KOPT-K1 (cell line): ENCODE data around the gene RBL2.
"Not testable (repeated sequence)": the region's sequence is repeated elsewhere in the genome, so short reads cannot be mapped to it uniquely, and the experiment has no call there.

Source experiments
- H3K27ac ChIP-seq: fragments of 200-600 bp; sonication (generic); 2 replicates; pipeline ENCODE4 v1.5.1; 2016; ENCODE audit warnings: antibody characterized with exemption, mild to moderate bottlenecking, low read depth, low read length; ENCODE audit not compliant: poor library complexity, severe bottlenecking
- H3K36me3 ChIP-seq: fragments of 200-600 bp; sonication (generic); 2 replicates; pipeline ENCODE4 v1.5.1; 2017; ENCODE audit warnings: antibody characterized with exemption, mild to moderate bottlenecking, low read length, moderate library complexity; ENCODE audit not compliant: insufficient read depth
- H3K9me3 ChIP-seq: fragments of 200-600 bp; sonication (generic); 2 replicates; pipeline ENCODE4 v1.5.1; 2017; ENCODE audit warnings: antibody characterized with exemption, low read length, mild to moderate bottlenecking; ENCODE audit not compliant: insufficient read depth, poor library complexity, severe bottlenecking

The RBL2 gene

GRCh38 chr16:53507464-53508179 is 73.4 kb downstream of the RBL2 start:
- H3K9me3 ChIP-seq, result peaks cover 2% of the 10 kb centered on the region
- no peak overlapping the region for H3K27ac ChIP-seq
- no peaks in the 10 kb centered on the region for H3K36me3 ChIP-seq

GRCh38 chr16:53509906-53510703 is 75.8 kb downstream of the RBL2 start:
- Histone ChIP-seq H3K36me3 (no peaks in the 10 kb centered on the region), H3K9me3 (peaks cover 26% of the 10 kb centered on the region), H3K27ac (no peak overlapping the region)

- H3K27ac ChIP-seq, result no peak overlapping the region
- no peaks in the 10 kb centered on the region for H3K36me3 ChIP-seq
- peaks cover 28% of the 10 kb centered on the region for H3K9me3 ChIP-seq
Measured at GRCh38 chr16:53510704-53511070, 76.4 kb downstream of the RBL2 start.

GRCh38 chr16:53511084-53511402 is 76.8 kb downstream of the RBL2 start:
- H3K36me3 ChIP-seq, result no peaks in the 10 kb centered on the region
- no peak overlapping the region for H3K27ac ChIP-seq
- H3K9me3 ChIP-seq, result peaks cover 28% of the 10 kb centered on the region

GRCh38 chr16:53511403-53512280 is 77.4 kb downstream of the RBL2 start:
- peaks cover 28% of the 10 kb centered on the region for H3K9me3 ChIP-seq
- no peaks in the 10 kb centered on the region for H3K36me3 ChIP-seq
- no peak overlapping the region for H3K27ac ChIP-seq

DNA sequence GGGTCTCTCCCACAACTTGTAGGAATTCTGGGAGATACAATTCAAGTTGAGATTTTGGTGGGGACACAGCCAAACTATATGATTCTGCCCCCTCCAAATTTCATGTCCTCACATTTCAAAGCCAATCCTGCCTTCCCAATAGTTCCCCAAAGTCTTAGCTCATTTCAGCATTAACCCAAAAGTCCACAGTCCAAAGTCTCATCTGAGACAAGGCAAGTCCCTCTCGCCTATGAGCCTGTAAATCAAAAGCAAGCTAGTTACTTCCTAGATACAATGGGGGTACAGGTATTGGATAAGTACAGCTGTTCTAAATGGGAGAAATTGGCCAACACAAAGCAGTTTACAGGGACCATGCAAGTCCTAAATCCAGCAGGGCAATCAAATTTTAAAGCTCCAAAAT is 78.5 kb downstream of the RBL2 start:
- not testable (repeated sequence) for H3K27ac ChIP-seq, H3K36me3 ChIP-seq
- peaks cover 28% of the 10 kb centered on the region for H3K9me3 ChIP-seq

DNA sequence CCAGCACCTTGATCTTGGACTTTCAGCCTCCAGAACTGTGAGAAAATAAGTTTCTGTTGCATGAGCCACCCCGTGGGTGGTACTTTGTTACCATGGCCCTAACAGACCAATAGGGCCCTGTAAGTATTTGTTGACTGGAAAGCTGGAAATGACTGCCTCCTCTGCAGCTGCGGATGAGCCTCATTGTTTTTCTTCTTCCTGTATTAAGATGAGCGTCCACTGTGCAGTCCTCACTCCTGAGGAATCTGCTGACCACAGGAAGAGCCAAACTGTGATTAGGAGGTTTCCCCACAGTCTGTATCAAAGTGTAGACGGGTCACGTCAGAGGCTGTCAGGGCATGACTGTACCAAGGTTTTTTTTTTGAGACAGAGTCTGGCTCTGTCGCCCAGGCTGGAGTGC is 81.0 kb downstream of the RBL2 start:
- Histone ChIP-seq H3K36me3 (no peaks in the 10 kb centered on the region), H3K27ac (no peak overlapping the region), H3K9me3 (peaks cover 28% of the 10 kb centered on the region)

DNA sequence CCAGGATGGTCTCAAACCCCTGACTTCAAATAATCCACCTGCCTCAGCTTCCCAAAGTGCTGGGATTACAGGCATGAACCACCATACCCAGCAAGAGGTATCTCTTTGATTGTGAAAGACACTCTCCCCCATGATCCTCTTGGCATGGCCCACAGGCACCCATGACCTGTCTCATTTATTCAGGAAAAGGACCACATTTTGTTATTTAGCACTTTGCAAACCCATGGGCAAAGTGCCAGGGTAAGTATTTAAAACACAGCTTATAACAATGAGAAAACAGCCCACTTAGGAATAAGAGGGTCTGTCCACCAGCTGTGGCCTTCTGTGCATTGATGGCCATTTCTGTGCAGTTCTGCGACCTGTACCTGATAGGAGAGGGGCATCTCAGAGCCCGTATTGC is 81.5 kb downstream of the RBL2 start:
- Histone ChIP-seq H3K36me3 (no peaks in the 10 kb centered on the region), H3K9me3 (peaks cover 28% of the 10 kb centered on the region), H3K27ac (no peak overlapping the region)

GRCh38 chr16:53517851-53518250 is 83.6 kb downstream of the RBL2 start:
- no peaks in the 10 kb centered on the region for H3K36me3 ChIP-seq
- no peak overlapping the region for H3K27ac ChIP-seq
- peaks cover 24% of the 10 kb centered on the region for H3K9me3 ChIP-seq

DNA sequence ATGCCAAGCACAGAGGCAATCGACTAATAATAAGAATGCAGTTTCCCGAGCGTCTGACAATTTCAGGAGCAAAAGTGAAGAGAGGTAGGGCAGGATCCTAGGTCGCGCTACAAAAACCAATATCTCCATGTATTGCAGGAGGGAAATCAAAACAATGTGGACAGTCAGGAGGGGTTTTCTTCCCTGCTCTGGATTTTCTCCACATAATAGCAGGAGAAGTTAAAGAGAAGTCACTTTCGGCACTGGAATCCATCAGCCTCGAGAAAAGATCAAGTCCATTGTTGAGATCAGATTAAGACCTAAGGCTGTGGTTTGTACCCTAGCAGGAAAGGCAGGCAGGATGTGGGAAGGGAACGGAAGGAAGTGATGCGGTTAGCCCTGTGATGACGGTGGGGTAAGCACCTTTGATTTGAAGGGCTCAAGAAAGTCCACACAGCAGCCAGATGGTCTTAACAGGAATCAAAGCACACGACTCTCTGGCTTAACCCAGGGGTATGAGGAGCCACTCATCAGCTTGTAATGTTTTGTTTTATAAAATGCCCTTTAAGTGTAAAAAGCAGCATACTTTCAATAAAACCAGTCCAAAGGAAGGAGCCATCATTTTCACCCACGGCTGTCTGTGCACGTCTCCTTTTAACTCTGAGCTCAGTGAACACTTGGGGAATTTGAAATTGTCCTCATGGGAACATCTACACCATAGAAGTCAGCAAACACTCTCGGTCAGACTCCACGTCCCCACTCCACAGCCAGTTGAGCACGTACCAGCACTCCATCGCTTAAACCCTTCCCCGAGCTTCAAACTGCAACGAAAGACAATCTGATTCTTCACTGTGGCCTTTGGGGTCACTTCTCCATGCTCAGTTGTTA is 84.5 kb downstream of the RBL2 start:
- no peak overlapping the region for H3K27ac ChIP-seq
- peaks cover 14% of the 10 kb centered on the region for H3K9me3 ChIP-seq
- no peaks in the 10 kb centered on the region for H3K36me3 ChIP-seq

GRCh38 chr16:53519417-53520091 is 85.3 kb downstream of the RBL2 start:
- Histone ChIP-seq H3K9me3 (peaks cover 7% of the 10 kb centered on the region), H3K27ac (no peak overlapping the region), H3K36me3 (no peaks in the 10 kb centered on the region)

- Histone ChIP-seq H3K9me3 (no peaks in the 10 kb centered on the region), H3K36me3 (no peaks in the 10 kb centered on the region), H3K27ac (no peak overlapping the region)
Measured at GRCh38 chr16:53523126-53523804, 89.0 kb downstream of the RBL2 start.

DNA sequence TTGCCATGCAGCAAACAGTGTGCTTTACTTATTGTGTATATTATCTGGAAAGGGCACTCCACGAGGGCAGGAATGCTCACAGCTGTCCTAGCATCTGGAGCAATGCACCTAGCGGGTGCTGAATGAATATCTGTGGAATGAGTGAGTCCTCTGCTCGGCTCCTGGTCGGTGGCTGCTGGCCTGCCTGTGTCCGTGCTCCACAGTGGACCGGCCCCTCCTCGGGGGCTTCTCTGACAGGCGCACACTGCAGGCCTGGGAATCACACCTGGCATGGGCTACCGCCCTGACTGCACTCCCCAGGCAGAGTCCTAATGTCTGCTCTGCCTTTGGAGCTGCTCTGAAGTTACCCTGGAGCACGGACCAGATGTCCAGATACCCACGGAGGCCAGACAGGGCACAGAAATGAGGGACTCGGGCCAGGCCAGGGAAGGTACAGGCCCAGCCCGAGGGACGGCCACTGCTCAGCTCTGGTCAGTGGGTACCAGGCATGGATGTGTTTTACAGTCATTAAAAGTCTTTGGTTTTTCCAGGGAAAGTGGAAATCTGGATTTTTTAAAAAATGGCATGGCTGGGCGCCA is 89.8 kb downstream of the RBL2 start:
- no peaks in the 10 kb centered on the region for H3K36me3 ChIP-seq
- H3K27ac ChIP-seq, result no peak overlapping the region
- H3K9me3 ChIP-seq, result no peaks in the 10 kb centered on the region
